A549 treated with AZD9567 at 1 μM for 4 hours (cell line): ENCODE measurements around the gene ZFAND6. TPM values are rescaled to one million over a fixed set of nuclear protein-coding genes. Genes with fewer than 3 reads are reported as not detected.

Experiments
- total RNA-seq: library from RNA; stranded (reverse); fragments of 200-300 nt; extraction: Qiagen RNA extraction; gene quantifications from 5 replicates; pipeline ENCODE4 v1.2.3, GENCODE V29; 2022; ENCODE audit not compliant: insufficient read depth

Gene ZFAND6
- total RNA-seq = 96.6 to 120 TPM (median 105 TPM) in 5 replicates

GRCh38 chr15:80058851-80059785, at the start of gene ZFAND6:
Gene ZFAND6, plus strand, starts transcription at chr15:80059676. Its CDS starts 60,669 bp downstream, at chr15:80120345.

DNA sequence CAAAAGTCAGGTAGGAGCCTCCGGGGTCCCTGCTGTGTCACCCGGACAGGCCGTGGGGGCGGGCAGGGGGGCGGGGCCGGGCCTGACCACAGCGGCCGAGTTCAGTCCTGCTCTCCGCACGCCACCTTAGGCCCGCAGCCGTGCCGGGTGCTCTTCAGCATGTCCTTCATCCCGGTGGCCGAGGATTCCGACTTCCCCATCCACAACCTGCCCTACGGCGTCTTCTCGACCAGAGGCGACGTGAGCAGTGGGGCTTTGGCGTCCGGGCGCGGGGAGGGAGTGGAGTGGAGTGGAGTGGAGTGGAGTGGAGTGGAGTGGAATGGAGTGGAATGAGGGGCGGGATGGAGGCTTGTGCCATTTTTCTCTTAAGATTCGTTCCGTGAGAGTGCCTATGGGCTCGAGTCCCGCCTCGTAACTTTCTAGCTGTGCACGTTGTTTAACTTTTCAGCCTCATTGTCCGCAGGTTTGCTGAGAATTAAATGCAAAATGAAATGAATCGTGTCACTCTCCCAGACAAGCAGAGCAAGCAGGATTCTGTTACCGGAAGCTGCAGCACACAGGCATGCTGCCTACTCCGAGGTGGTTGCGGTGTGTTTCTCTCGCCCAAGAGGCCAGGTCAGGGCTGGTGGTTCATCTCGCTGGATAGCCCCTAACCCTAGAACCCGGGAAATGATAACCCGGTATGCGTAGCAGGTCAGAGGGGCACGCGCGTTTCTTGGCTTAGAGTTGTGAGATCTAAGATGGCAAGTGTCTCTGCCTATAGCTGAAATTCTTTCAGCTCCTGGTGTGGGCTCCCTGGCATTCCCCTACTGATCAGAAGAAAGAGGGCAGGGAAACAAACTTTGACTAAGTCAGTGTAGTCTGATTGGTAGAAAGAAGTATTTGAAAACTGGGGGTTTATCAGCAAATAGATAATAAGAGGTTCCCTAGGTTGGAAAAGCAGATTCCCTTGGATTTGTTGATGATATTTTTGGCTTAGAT, 93.7 kb downstream of the ZFAND6 start, which contains the start of gene FAH:
Gene FAH, plus strand, starts transcription at position 104 of the 981 bp plus-strand sequence. Its CDS starts 56 bp downstream, at position 160.

Other genes starting within 250 kb of the ZFAND6 start
- 77.5 to 97.1 TPM (median 80.9 TPM) in 5 replicates for gene MTHFS, start 162.7 kb upstream of the ZFAND6 start, total RNA-seq
- gene BCL2A1, start 88.5 kb upstream of the ZFAND6 start, total RNA-seq = 9.5 to 11.6 TPM (median 10.0 TPM) in 5 replicates
- gene FAH, start 93.3 kb downstream of the ZFAND6 start, total RNA-seq = 27.8 to 38.3 TPM (median 31.4 TPM) in 5 replicates
- gene CTXND1, start 192.5 kb downstream of the ZFAND6 start, total RNA-seq = not detected in 5 replicates